Smooth muscle cell (in vitro differentiated cells): ENCODE results near the gene PNKP. TPM values are rescaled to one million over a fixed set of nuclear protein-coding genes. Genes with fewer than 3 reads are reported as not detected.
A peak's percentile ranks its signal among the peaks of the same experiment; 100 is the strongest.

Source experiments
- DNase-seq: peaks from one replicate; lab custom pipeline; 2025; ENCODE audit not compliant: unreplicated experiment; lab: John Stamatoyannopoulos, UW
- H2AFZ ChIP-seq: fragments of 200-600 bp; sonication (generic); 2 replicates; pipeline ENCODE4 v1.6.0; 2016; ENCODE audit warnings: antibody characterized with exemption, low read depth, mild to moderate bottlenecking
- H3F3A ChIP-seq: fragments of 200-600 bp; sonication (generic); 2 replicates; pipeline ENCODE4 v1.6.0; 2017; ENCODE audit warnings: antibody characterized with exemption, low read depth
- H3K27ac ChIP-seq: fragments of 200-600 bp; sonication (generic); 2 replicates; pipeline ENCODE4 v1.5.1; 2016; ENCODE audit warnings: low read depth, mild to moderate bottlenecking
- H3K27me3 ChIP-seq: fragments of 200-600 bp; sonication (generic); 2 replicates; pipeline ENCODE4 v1.6.1; 2016; ENCODE audit warnings: low read depth, mild to moderate bottlenecking
- H3K36me3 ChIP-seq: fragments of 200-600 bp; sonication (generic); 2 replicates; pipeline ENCODE4 v1.5.1; 2016; ENCODE audit warnings: low read depth
- H3K4me1 ChIP-seq: fragments of 200-600 bp; sonication (generic); 2 replicates; pipeline ENCODE4 v1.5.1; 2016; ENCODE audit warnings: low read depth
- H3K4me2 ChIP-seq: fragments of 200-600 bp; sonication (generic); 2 replicates; pipeline ENCODE4 v1.6.0; 2016; ENCODE audit warnings: mild to moderate bottlenecking
- H3K4me3 ChIP-seq: fragments of 200-600 bp; sonication (generic); 2 replicates; pipeline ENCODE4 v1.5.1; 2016; ENCODE audit warnings: mild to moderate bottlenecking
- H3K79me2 ChIP-seq: fragments of 200-600 bp; sonication (generic); 2 replicates; pipeline ENCODE4 v1.6.0; 2016; ENCODE audit warnings: low read depth, mild to moderate bottlenecking
- H3K9ac ChIP-seq: fragments of 200-600 bp; sonication (generic); 2 replicates; pipeline ENCODE4 v1.6.0; 2016; ENCODE audit warnings: low read depth
- H3K9me3 ChIP-seq: fragments of 200-600 bp; sonication (generic); replicated peaks from 2 replicates; pipeline ENCODE4 v1.5.1; 2016; ENCODE audit warnings: low read depth
- H4K20me1 ChIP-seq: fragments of 200-600 bp; sonication (generic); 2 replicates; pipeline ENCODE4 v1.6.0; 2016; ENCODE audit warnings: low read depth
- WGBS: methylation state at CpG from one replicate; pipeline ENCODE4 v1.1.7; 2016; ENCODE audit warnings: low lambda C conversion rate; 5-methylcytosine and 5-hydroxymethylcytosine counted together
- polyA plus RNA-seq: library from polyadenylated mRNA; unstranded; fragments of >200 nt; fragmentation: Nextera tagmentation; extraction: Ambion mirVana; gene quantifications from 2 replicates; pipeline ENCODE4 v1.2.1, GENCODE V29; 2016
- total RNA-seq: library from RNA; depleted of rRNA; stranded (reverse); fragments of >200 nt; gene quantifications from 2 replicates; pipeline ENCODE4 v1.2.3, GENCODE V29; 2014
- TF ChIP-seq, protein P1 (sequence below): fragments of 200-600 bp; sonication (generic); IDR thresholded peaks from 2 replicates; pipeline ENCODE4 v1.5.1; 2017; ENCODE audit warnings: borderline replicate concordance, mild to moderate bottlenecking, antibody characterized with exemption; ENCODE audit not compliant: insufficient read depth, poor library complexity, severe bottlenecking

Gene PNKP
- total and polyA plus RNA-seq, 2 experiments from 2014 or later, result 15.3 to 42.4 TPM

- no peaks in the 10 kb centered on the region for H3K36me3 ChIP-seq
- no peak overlapping the region for H2AFZ ChIP-seq
- DNase-seq, result no peak
- peaks cover 50% of the 10 kb centered on the region for H4K20me1 ChIP-seq
- H3K4me1 ChIP-seq, result no peaks in the 10 kb centered on the region
- peaks cover 33% of the 10 kb centered on the region for H3F3A ChIP-seq
- WGBS, result 88% methylated on average over 22 of the region's 22 CpGs
- no peaks in the 10 kb centered on the region for H3K9me3 ChIP-seq
- H3K27me3 ChIP-seq, result no peaks in the 10 kb centered on the region
- H3K4me3 ChIP-seq, result no peak overlapping the region
- TF ChIP-seq, protein P1, sequence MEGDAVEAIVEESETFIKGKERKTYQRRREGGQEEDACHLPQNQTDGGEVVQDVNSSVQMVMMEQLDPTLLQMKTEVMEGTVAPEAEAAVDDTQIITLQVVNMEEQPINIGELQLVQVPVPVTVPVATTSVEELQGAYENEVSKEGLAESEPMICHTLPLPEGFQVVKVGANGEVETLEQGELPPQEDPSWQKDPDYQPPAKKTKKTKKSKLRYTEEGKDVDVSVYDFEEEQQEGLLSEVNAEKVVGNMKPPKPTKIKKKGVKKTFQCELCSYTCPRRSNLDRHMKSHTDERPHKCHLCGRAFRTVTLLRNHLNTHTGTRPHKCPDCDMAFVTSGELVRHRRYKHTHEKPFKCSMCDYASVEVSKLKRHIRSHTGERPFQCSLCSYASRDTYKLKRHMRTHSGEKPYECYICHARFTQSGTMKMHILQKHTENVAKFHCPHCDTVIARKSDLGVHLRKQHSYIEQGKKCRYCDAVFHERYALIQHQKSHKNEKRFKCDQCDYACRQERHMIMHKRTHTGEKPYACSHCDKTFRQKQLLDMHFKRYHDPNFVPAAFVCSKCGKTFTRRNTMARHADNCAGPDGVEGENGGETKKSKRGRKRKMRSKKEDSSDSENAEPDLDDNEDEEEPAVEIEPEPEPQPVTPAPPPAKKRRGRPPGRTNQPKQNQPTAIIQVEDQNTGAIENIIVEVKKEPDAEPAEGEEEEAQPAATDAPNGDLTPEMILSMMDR, result no peak
- H3K27ac ChIP-seq, result peak overlapping the region; percentile 78
- no peak overlapping the region for H3K4me2 ChIP-seq
- H3K9ac ChIP-seq, result no peak overlapping the region
- H3K79me2 ChIP-seq, result peaks cover 19% of the 10 kb centered on the region
Observed at GRCh38 chr19:49859682-49860335, 7.6 kb downstream of the PNKP start.

- H3K27ac ChIP-seq, result peak overlapping the region; percentile 78
- no peaks in the 10 kb centered on the region for H3K9me3 ChIP-seq
- no peaks in the 10 kb centered on the region for H3K27me3 ChIP-seq
- peaks cover 23% of the 10 kb centered on the region for H3K79me2 ChIP-seq
- no peaks in the 10 kb centered on the region for H3K36me3 ChIP-seq
- WGBS, result 91% methylated on average over 33 of the region's 37 CpGs
- H3F3A ChIP-seq, result peaks cover 33% of the 10 kb centered on the region
- no peak overlapping the region for H3K4me3 ChIP-seq
- DNase-seq, result no peak
- TF ChIP-seq, protein P1, result no peak
- peaks cover 65% of the 10 kb centered on the region for H4K20me1 ChIP-seq
- H3K4me1 ChIP-seq, result no peaks in the 10 kb centered on the region
- no peak overlapping the region for H2AFZ ChIP-seq
- no peak overlapping the region for H3K9ac ChIP-seq
- H3K4me2 ChIP-seq, result no peak overlapping the region
Observed at GRCh38 chr19:49858088-49858985, 9.0 kb downstream of the PNKP start.

GRCh38 chr19:49857838-49858087 is 9.6 kb downstream of the PNKP start:
- no peak overlapping the region for H2AFZ ChIP-seq
- H3K27me3 ChIP-seq, result no peaks in the 10 kb centered on the region
- WGBS, result 90% methylated on average over 5 of the region's 5 CpGs
- no peaks in the 10 kb centered on the region for H3K9me3 ChIP-seq
- peaks cover 25% of the 10 kb centered on the region for H3K79me2 ChIP-seq
- H3K4me1 ChIP-seq, result peaks cover 5% of the 10 kb centered on the region
- no peak overlapping the region for H3K9ac ChIP-seq
- peaks cover 70% of the 10 kb centered on the region for H4K20me1 ChIP-seq
- no peak overlapping the region for H3K4me3 ChIP-seq
- H3K27ac ChIP-seq, result peak overlapping the region; percentile 31
- H3K4me2 ChIP-seq, result no peak overlapping the region
- peaks cover 33% of the 10 kb centered on the region for H3F3A ChIP-seq
- TF ChIP-seq, protein P1, result no peak
- no peak for DNase-seq
- no peaks in the 10 kb centered on the region for H3K36me3 ChIP-seq
